HEK293 (cell line): ENCODE results near the gene TMED9.
A peak's percentile ranks its signal among the peaks of the same experiment; 100 is the strongest.

Experiments used
- CTCF ChIA-PET: fragments of 350-600 bp; formaldehyde crosslinking; extraction: SDS; loops from one replicate; lab custom pipeline; 2021; ENCODE audit warnings: antibody characterized with exemption; lab: Yijun Ruan, JAX
- POLR2A ChIA-PET: fragments of 300-600 bp; formaldehyde crosslinking; extraction: SDS; loops from one replicate; lab custom pipeline; 2020; ENCODE audit warnings: antibody characterized with exemption, inconsistent platforms; lab: Yijun Ruan, JAX
- H3K27ac ChIP-seq: fragments of 200-500 bp; sonication (Bioruptor generic); 2 replicates; pipeline ENCODE4 v1.5.1; 2014; ENCODE audit warnings: low read depth, low read length, control low read depth, inconsistent platforms; ENCODE audit errors: extremely low read depth
- H3K36me3 ChIP-seq, 2 experiments: fragments of 200-500 bp in 1 of 2; sonication (Bioruptor generic) in 1 of 2; 1 replicate in 1 of 2; 2 replicates in 1 of 2; pipeline ENCODE4 v1.5.1; 2014 to 2017; ENCODE audit warnings: inconsistent platforms in 2 of 2, low read length in 2 of 2; ENCODE audit not compliant: control insufficient read depth in 2 of 2, insufficient read depth in 1 of 2
- H3K4me1 ChIP-seq: fragments of 200-500 bp; sonication (Bioruptor generic); 2 replicates; pipeline ENCODE4 v1.5.1; 2014; ENCODE audit warnings: mild to moderate bottlenecking, low read length, inconsistent platforms; ENCODE audit not compliant: control insufficient read depth, insufficient read depth
- H3K4me3 ChIP-seq: 2 replicates; pipeline ENCODE4 v1.5.1; 2011; ENCODE audit warnings: low read depth, mild to moderate bottlenecking, control low read depth, low read length, moderate library complexity
- H3K9me3 ChIP-seq: fragments of 200-500 bp; sonication (Bioruptor generic); 2 replicates; pipeline ENCODE4 v1.5.1; 2014; ENCODE audit warnings: low read depth, low read length, inconsistent platforms; ENCODE audit not compliant: control insufficient read depth, insufficient read depth
- HOXA7 ChIP-seq: sonication (generic); formaldehyde crosslinking; IDR thresholded peaks from 2 replicates; pipeline ENCODE4 v1.8.1; 2022; ENCODE audit warnings: missing genetic modification reagents, borderline replicate concordance
- SCRT1 ChIP-seq: fragments of 450-650 bp; formaldehyde crosslinking; IDR thresholded peaks from 2 replicates; pipeline ENCODE4 v1.5.1; 2016; ENCODE audit warnings: missing biosample characterization, missing genetic modification characterization, borderline replicate concordance
- ZNF138 ChIP-seq: fragments of 450-650 bp; formaldehyde crosslinking; IDR thresholded peaks from 2 replicates; pipeline ENCODE4 v1.5.1; 2016; ENCODE audit warnings: missing biosample characterization, missing genetic modification characterization, borderline replicate concordance
- ZNF157 ChIP-seq: fragments of 450-650 bp; formaldehyde crosslinking; IDR thresholded peaks from 2 replicates; pipeline ENCODE4 v1.5.1; 2016; ENCODE audit warnings: missing biosample characterization, missing genetic modification characterization
- ZNF501 ChIP-seq: fragments of 450-650 bp; formaldehyde crosslinking; IDR thresholded peaks from 2 replicates; pipeline ENCODE4 v1.5.1; 2016; ENCODE audit warnings: missing biosample characterization, missing genetic modification characterization
- TF ChIP-seq, protein P1 (sequence below): fragments of 450-650 bp; formaldehyde crosslinking; IDR thresholded peaks from 2 replicates; pipeline ENCODE4 v1.5.1; 2016; ENCODE audit warnings: missing biosample characterization, missing genetic modification characterization
- TF ChIP-seq, protein P2 (sequence below): fragments of 450-650 bp; formaldehyde crosslinking; IDR thresholded peaks from 2 replicates; pipeline ENCODE4 v1.5.1; 2017; ENCODE audit warnings: missing biosample characterization, missing genetic modification characterization
- TF ChIP-seq, protein P3 (sequence below): fragments of 450-650 bp; formaldehyde crosslinking; IDR thresholded peaks from 2 replicates; pipeline ENCODE4 v1.5.1; 2016; ENCODE audit warnings: missing biosample characterization, missing genetic modification characterization, borderline replicate concordance

The TMED9 gene

DNA sequence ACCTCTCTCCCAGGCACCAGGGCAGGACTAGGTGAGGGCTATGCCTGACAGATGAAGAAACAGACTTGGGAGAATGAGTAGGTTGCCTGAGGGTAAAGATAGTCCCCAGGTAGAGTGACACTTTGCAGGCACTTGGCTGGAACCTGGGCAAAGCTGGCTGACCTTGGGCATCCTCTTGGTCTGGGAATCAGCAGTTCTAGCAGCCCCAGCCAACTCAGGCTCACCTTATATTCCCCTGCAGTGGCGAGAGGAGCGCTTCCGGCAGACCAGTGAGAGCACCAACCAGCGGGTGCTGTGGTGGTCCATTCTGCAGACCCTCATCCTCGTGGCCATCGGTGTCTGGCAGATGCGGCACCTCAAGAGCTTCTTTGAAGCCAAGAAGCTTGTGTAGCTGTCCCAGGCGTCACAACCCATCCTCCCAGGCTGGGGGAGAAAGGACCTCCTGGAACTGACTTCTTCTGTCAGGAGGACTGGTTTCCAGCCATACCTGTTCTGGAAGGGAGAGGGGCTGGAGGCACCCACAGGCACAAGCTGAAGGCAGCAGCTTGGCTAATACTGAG is 3.1 kb downstream of the TMED9 start:
- peaks cover 3 to 37% of the 10 kb centered on the region in 2 experiments; a peak in 1 of 3 replicates for H3K36me3 ChIP-seq
- no peak overlapping the region for H3K27ac ChIP-seq
- TF ChIP-seq ZNF157 (tag by site-specific recombination) = no peak
- TF ChIP-seq, all 188 proteins: peak for 0
- ChIA-PET POLR2A (no interaction called here), CTCF (interaction anchor here (0.6 kb wide), 1 partner anchor 64 kb away, joined by 3 read pairs; no protein-coding TSS in a partner anchor)
- Histone ChIP-seq H3K4me3 (no peak overlapping the region), H3K9me3 (no peaks in the 10 kb centered on the region), H3K4me1 (no peaks in the 10 kb centered on the region)

DNA sequence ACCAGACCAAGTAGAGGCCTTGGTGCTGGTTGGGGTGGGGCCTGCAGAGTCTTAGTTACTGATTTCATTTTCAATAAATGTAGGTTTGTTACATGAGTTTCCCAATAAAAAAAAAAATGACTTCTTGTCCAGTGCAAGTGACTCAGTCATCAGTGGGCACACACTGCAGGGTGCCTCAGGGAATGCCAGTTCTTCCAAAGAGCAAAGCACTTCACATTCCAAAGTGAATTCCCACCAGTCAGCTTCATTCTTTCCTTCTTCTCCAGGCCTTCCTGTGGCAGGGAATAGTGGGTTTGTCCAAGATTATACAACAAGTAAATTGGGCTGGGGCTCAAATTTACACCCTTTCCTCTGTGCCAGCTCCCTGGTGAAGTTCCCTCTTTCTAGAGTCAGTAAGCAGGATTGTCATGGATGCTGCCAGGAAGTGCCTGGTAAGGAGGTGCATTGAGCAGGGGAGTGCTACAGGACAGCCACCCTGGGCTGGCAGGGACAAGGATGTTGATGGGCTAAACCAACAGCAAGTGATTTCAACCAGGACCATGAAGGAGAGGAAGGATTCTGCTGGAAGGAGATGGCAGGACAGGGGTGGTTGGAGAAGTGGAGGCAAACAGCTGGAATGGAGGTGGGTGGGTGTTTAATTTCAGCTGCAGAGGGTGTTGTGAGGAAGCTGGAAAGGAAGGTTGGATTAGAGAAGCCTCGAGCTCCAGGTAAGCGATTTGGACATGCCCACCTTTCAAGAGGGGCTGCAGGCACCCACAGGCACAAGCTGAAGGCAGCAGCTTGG is 4.2 kb downstream of the TMED9 start:
- no peak for TF ChIP-seq ZNF138 (tag by site-specific recombination)
- TF ChIP-seq, protein P1, sequence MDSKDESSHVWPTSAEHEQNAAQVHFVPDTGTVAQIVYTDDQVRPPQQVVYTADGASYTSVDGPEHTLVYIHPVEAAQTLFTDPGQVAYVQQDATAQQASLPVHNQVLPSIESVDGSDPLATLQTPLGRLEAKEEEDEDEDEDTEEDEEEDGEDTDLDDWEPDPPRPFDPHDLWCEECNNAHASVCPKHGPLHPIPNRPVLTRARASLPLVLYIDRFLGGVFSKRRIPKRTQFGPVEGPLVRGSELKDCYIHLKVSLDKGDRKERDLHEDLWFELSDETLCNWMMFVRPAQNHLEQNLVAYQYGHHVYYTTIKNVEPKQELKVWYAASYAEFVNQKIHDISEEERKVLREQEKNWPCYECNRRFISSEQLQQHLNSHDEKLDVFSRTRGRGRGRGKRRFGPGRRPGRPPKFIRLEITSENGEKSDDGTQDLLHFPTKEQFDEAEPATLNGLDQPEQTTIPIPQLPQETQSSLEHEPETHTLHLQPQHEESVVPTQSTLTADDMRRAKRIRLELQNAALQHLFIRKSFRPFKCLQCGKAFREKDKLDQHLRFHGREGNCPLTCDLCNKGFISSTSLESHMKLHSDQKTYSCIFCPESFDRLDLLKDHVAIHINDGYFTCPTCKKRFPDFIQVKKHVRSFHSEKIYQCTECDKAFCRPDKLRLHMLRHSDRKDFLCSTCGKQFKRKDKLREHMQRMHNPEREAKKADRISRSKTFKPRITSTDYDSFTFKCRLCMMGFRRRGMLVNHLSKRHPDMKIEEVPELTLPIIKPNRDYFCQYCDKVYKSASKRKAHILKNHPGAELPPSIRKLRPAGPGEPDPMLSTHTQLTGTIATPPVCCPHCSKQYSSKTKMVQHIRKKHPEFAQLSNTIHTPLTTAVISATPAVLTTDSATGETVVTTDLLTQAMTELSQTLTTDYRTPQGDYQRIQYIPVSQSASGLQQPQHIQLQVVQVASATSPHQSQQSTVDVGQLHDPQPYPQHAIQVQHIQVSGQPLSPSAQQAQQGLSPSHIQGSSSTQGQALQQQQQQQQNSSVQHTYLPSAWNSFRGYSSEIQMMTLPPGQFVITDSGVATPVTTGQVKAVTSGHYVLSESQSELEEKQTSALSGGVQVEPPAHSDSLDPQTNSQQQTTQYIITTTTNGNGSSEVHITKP = 0 out of 2 replicates have a peak, but pooled peaks have one; percentile 45
- TF ChIP-seq, protein P2, sequence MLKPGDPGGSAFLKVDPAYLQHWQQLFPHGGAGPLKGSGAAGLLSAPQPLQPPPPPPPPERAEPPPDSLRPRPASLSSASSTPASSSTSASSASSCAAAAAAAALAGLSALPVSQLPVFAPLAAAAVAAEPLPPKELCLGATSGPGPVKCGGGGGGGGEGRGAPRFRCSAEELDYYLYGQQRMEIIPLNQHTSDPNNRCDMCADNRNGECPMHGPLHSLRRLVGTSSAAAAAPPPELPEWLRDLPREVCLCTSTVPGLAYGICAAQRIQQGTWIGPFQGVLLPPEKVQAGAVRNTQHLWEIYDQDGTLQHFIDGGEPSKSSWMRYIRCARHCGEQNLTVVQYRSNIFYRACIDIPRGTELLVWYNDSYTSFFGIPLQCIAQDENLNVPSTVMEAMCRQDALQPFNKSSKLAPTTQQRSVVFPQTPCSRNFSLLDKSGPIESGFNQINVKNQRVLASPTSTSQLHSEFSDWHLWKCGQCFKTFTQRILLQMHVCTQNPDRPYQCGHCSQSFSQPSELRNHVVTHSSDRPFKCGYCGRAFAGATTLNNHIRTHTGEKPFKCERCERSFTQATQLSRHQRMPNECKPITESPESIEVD (tag by site-specific recombination) = no peak
- TF ChIP-seq HOXA7 (CRISPR knock-in tag) = no peak
- TF ChIP-seq SCRT1 (tag by site-specific recombination) = no peak
- no peak for TF ChIP-seq ZNF501
- TF ChIP-seq, protein P3, sequence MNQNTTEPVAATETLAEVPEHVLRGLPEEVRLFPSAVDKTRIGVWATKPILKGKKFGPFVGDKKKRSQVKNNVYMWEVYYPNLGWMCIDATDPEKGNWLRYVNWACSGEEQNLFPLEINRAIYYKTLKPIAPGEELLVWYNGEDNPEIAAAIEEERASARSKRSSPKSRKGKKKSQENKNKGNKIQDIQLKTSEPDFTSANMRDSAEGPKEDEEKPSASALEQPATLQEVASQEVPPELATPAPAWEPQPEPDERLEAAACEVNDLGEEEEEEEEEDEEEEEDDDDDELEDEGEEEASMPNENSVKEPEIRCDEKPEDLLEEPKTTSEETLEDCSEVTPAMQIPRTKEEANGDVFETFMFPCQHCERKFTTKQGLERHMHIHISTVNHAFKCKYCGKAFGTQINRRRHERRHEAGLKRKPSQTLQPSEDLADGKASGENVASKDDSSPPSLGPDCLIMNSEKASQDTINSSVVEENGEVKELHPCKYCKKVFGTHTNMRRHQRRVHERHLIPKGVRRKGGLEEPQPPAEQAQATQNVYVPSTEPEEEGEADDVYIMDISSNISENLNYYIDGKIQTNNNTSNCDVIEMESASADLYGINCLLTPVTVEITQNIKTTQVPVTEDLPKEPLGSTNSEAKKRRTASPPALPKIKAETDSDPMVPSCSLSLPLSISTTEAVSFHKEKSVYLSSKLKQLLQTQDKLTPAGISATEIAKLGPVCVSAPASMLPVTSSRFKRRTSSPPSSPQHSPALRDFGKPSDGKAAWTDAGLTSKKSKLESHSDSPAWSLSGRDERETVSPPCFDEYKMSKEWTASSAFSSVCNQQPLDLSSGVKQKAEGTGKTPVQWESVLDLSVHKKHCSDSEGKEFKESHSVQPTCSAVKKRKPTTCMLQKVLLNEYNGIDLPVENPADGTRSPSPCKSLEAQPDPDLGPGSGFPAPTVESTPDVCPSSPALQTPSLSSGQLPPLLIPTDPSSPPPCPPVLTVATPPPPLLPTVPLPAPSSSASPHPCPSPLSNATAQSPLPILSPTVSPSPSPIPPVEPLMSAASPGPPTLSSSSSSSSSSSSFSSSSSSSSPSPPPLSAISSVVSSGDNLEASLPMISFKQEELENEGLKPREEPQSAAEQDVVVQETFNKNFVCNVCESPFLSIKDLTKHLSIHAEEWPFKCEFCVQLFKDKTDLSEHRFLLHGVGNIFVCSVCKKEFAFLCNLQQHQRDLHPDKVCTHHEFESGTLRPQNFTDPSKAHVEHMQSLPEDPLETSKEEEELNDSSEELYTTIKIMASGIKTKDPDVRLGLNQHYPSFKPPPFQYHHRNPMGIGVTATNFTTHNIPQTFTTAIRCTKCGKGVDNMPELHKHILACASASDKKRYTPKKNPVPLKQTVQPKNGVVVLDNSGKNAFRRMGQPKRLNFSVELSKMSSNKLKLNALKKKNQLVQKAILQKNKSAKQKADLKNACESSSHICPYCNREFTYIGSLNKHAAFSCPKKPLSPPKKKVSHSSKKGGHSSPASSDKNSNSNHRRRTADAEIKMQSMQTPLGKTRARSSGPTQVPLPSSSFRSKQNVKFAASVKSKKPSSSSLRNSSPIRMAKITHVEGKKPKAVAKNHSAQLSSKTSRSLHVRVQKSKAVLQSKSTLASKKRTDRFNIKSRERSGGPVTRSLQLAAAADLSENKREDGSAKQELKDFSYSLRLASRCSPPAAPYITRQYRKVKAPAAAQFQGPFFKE = no peak
- H3K27ac ChIP-seq = no peak overlapping the region
- H3K4me3 ChIP-seq = no peak overlapping the region
- POLR2A ChIA-PET = no interaction called here
- peaks cover 3 to 37% of the 10 kb centered on the region in 2 experiments; a peak in 1 of 3 replicates for H3K36me3 ChIP-seq
- CTCF ChIA-PET = no interaction called here
- 0 out of 2 replicates have a peak, but pooled peaks cover 2% of the 10 kb centered on the region for H3K4me1 ChIP-seq
- no peaks in the 10 kb centered on the region for H3K9me3 ChIP-seq
